ENCODE results near the gene AURKA. TPM values are rescaled to one million over a fixed set of nuclear protein-coding genes. Genes with fewer than 3 reads are reported as not detected.
A peak's percentile ranks its signal among the peaks of the same experiment; 100 is the strongest.
"Not testable (repeated sequence)": the region's sequence is repeated elsewhere in the genome, so short reads cannot be mapped to it uniquely, and the experiment has no call there.

AURKA gene
- polyA plus RNA-seq, 1 donor = 6.9 TPM

DNA sequence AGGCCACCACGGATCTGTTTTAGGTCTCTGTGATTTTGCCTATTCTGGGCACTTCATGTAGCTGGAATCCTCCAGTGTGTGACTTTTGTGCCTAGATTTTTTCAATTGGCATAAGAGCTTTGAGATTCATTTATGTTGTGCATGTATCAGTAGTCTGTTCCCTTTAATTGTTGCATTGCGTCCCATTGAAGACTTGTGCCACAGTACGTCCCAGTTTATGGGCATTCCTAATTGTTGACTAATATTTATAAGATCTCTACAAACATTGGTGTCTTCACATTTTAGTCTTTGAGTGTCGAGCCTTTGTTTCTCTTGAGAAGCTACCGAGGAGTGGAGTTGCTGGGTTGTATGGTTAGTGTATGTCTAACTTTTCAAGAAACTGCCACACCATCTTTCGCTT, 33.9 kb downstream of the AURKA start:
- DNase-seq = no peak

- no peak for DNase-seq
Observed at GRCh38 chr20:56353356-56353755, 38.7 kb downstream of the AURKA start.

DNA sequence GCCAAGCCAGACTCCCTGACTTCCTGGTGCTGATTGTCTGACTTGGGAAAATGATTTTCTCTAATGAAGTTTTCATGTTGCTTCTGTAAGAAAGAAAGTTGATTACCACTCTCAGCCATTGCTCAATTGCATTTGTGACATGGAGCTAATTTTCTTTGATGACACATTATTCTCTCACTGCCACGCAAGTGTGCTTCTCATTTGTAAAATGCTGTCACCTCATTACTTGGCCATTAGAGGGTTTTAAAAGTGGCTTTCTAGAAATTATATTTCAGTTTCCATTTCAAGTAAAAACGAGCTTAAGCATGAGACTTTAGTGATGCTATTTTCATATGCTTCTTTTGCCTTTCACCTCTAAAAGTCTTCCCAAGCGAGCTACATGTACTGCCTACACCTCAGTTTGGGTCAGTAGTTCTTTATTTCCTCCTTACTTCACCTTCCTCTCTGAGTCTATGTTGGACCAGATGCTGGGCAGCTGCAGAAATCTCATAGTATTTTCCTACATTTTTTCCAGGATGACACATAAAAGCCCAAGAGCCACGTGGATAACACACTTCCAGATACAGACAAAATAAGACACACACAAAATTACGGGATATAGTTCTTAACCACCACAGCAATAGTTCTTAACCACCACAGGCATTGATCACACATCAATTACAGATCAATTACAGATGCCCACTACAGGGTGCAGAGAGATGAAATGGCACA, 39.5 kb downstream of the AURKA start:
- DNase-seq = no peak

GRCh38 chr20:56350842-56351241, 41.2 kb downstream of the AURKA start:
- DNase-seq = no peak

- no peak for DNase-seq
Observed at GRCh38 chr20:56348746-56349145, 43.3 kb downstream of the AURKA start.

DNA sequence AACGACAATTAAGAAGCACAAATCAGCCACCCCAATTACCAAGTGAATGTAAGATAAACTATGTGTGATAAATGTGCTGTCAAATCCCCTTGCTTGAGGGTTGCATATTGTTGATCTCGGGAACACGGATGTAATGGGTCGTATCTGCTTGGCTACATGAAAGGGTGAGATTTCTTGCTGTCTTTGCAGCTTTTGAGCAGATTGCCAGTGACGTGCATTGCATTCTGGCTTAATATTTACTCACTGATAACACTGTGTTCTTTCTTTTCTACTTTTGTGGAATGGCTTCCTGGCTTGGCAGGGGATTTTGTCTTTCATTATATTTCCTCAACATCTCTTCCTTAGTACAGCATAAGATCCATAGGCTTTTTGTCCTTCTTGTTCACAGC, 43.7 kb downstream of the AURKA start:
- DNase-seq = no peak

- no peak for DNase-seq
Observed at GRCh38 chr20:56347628-56348304, 44.2 kb downstream of the AURKA start.

DNA sequence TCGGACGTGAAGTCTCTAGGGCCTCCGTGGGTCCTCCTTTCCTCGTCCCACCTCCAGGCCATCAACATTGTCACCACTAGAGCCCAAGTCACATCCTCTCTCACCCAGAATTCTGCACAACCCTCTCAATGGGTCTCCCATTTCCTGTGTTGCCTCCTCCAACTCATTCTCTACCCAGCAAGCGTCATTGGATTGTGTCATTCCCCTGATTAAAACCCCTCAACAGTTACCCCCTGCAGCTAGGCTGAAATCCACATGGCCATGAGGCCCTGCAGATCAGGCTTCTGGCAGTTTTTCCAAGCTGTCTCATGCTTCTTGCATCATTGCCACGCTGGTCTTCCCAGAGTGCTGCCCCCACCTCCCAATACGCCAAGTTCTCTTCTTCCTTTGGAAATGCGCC, 46.1 kb downstream of the AURKA start:
- DNase-seq = no peak

DNA sequence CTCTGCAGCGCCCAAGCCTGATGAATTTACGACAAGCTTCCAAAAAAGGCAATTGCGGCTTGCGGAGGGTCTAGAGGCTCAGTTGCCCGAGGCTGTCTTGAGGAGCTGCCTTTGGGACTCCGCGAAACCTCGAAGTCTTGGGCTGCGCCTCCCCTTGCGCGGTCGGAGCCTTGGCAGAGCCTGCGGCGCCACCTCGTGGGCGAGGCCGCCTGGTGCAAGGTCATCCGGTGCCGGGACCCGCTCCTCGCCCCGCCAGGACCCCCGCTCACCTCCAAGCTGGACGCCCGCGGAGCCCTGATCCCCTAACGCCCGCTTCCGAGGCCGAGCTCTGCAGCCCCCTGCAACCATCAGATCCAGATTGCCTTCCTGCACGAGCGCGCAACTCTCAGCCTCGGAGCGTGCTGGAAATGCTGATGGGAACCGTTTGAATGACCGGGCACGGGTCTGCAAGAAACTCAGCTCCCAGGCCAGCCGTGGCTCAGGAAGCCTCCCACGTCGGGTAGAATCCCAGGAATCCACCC, 48.1 kb downstream of the AURKA start:
- peak; percentile 39 for DNase-seq

DNA sequence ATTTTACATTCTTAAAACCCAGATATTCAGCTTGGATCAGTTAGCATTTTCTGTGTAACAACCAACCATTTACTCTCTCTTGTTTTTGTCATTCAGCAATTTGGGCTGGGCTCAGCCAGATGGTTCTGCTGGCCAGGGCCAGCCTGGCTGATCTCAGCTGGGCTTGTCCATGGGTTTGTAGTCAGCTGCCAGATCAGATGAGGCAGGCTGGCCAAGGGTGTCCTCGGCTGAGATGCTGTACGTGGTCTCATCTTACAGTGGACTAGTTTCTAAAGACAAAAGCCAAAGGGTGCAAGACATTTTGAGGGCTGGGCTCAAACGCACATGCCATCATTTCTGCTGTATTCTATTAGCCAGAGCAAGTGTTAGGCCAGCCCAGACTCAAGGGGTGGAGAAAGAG, 49.2 kb downstream of the AURKA start:
- no peak for DNase-seq

DNA sequence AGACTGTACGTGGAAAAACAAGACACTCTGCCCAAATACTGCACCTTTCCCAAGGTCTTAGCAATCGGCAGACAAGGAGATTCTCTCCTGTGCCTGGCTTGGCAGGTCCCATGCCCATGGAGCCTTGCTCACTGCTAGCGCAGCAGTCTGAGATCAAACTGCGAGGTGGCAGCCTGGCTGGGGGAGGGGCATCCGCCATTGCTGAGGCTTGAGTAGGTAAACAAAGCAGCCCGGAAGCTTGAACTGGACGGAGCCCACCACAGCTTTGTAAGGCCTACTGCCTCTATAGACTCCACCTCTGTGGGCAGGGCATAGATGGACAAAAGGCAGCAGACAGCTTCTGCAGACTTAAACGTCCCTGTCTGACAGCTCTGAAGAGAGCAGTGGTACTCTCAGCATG, 55.3 kb downstream of the AURKA start:
- DNase-seq = not testable (repeated sequence)

DNA sequence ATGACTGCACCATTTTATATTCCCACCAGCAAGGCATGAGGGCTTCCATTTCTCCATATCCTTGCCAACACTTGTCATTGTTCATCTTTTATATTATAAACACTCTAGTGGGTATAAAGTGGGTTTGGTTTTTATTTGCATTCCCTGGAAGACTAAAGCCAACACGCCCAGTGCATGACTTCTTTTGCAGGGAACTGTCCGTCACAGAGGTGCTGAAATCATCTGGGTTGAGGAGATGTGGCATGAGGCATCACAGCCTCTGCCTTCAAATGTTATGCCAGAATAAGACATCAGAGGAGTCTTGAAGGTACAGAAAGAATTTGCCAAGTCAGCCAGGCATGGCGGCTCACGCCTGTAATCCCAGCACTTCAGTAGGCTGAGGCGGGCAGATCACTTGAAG, 63.2 kb downstream of the AURKA start:
- peak; percentile 16 for DNase-seq

DNA sequence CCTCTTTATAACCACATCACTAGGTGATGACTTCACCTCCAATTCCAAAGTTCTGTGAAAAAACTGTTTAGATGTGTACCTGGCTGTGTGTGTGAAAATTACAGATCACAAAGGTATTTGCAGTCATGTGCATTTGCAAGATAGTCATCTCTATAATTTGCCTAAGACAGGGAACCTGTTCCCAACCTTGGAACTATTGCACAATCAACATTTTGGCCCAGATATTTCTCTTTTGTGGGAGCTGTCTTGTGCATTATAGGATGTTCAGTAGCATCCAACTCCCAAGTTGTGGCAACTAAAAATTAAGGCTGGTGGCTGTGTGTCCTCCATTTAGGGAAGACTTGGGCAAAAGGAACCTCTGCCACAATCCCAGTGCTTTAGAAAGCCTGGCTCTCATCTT, 67.2 kb downstream of the AURKA start:
- DNase-seq = no peak

DNA sequence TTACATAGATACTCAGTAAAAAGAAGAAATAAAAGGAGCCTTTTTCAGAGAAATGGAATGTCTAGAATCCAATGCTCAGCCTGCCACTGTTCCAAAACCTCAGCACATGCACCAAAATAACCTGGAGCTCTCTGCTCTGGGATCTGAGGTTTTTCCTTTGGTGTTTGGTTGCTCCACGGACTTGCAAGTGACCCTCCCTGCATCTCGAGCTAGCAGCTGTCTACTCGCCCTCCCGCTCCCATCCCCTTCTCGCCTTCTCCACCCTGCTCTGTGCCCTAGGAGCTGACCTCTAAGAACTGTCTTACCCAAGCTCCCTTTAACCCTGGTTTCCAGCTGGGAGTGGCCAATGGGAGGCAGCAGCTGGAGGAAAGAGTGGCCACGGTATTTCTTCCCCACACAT, 68.4 kb downstream of the AURKA start:
- no peak for DNase-seq

GRCh38 chr20:56323206-56323605, 68.8 kb downstream of the AURKA start:
- DNase-seq = no peak

DNA sequence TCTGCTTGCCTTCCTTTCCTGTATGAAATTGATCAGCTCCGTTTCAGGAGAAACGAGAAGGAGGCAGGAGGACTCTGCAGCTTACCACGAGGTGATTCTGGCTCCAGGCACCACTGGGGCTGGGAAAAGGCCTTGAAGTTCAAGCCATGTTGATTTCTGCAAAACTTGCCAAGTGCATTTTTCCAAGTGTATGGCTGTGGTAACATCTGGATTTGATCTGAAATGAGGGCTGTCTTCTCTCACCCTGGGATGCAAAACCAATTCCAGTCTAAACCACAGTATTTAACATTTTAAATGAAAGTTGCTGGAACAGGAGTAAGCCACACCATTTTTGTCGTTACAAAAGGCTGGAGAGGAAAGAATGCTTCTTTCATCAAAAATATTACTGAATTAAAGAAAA, 69.3 kb downstream of the AURKA start:
- DNase-seq = no peak

Other genes starting within 250 kb of the AURKA start
- gene MC3R, start 143.5 kb downstream of the AURKA start, polyA plus RNA-seq (ENCODE audit: insufficient read length) = not detected
- 32.6 TPM for gene FAM210B, start 33.2 kb downstream of the AURKA start, polyA plus RNA-seq (ENCODE audit: insufficient read length)
- 24.7 TPM for gene CSTF1, start 430 bp upstream of the AURKA start, polyA plus RNA-seq (ENCODE audit: insufficient read length)
- gene CASS4, start 20.0 kb upstream of the AURKA start, polyA plus RNA-seq (ENCODE audit: insufficient read length) = 6.9 TPM
- 99.0 TPM for gene RTF2, start 76.4 kb upstream of the AURKA start, polyA plus RNA-seq (ENCODE audit: insufficient read length)
- gene FAM209A, start 132.5 kb upstream of the AURKA start, polyA plus RNA-seq (ENCODE audit: insufficient read length) = 0.37 TPM
- gene FAM209B, start 141.0 kb upstream of the AURKA start, polyA plus RNA-seq (ENCODE audit: insufficient read length) = not detected
- gene TFAP2C, start 237.1 kb upstream of the AURKA start, polyA plus RNA-seq (ENCODE audit: insufficient read length) = 0.31 TPM